Measurements from ENCODE around the gene LTBP2. TPM values are rescaled to one million over a fixed set of nuclear protein-coding genes. Genes with fewer than 3 reads are reported as not detected.

LTBP2 gene
- total and polyA plus RNA-seq, 7 donors: 2.4 to 51.4 (median 11.8) TPM

- Histone ChIP-seq H3K9me3 (no peaks in the 10 kb centered on the region), H3K36me3 (ENCODE audit: insufficient read depth in 1 of 2, low read depth in 1 of 2) (no peaks in the 10 kb centered on the region), H3K27me3 (ENCODE audit: insufficient read depth in 3 of 3, low read length in 2 of 3) (no peaks in the 10 kb centered on the region), H3K27ac (no peak overlapping the region), H3K4me3 (no peak overlapping the region), H3K4me1 (no peaks in the 10 kb centered on the region)
- peak; percentile 50 to 69 for DNase-seq
- WGBS, 3 donors: 79 to 88% (median 81%) methylated on average over 1 of the region's 1 CpG
- intact Hi-C loops (cut with DNase I): no loop called here
- TF ChIP-seq, protein P1, sequence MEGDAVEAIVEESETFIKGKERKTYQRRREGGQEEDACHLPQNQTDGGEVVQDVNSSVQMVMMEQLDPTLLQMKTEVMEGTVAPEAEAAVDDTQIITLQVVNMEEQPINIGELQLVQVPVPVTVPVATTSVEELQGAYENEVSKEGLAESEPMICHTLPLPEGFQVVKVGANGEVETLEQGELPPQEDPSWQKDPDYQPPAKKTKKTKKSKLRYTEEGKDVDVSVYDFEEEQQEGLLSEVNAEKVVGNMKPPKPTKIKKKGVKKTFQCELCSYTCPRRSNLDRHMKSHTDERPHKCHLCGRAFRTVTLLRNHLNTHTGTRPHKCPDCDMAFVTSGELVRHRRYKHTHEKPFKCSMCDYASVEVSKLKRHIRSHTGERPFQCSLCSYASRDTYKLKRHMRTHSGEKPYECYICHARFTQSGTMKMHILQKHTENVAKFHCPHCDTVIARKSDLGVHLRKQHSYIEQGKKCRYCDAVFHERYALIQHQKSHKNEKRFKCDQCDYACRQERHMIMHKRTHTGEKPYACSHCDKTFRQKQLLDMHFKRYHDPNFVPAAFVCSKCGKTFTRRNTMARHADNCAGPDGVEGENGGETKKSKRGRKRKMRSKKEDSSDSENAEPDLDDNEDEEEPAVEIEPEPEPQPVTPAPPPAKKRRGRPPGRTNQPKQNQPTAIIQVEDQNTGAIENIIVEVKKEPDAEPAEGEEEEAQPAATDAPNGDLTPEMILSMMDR (IDR thresholded peaks at IDR 0.05): no peak
- ATAC-seq: peak in 1 of 4 donors; percentile 40
Observed at GRCh38 chr14:74558655-74559054, 53.4 kb downstream of the LTBP2 start.

- Histone ChIP-seq H3K4me1 (peaks cover 1% of the 10 kb centered on the region), H3K27me3 (ENCODE audit: insufficient read depth in 3 of 3, low read length in 2 of 3) (no peaks in the 10 kb centered on the region), H3K36me3 (ENCODE audit: insufficient read depth in 1 of 2, low read depth in 1 of 2) (no peaks in the 10 kb centered on the region), H3K9me3 (no peaks in the 10 kb centered on the region), H3K4me3 (no peak overlapping the region), H3K27ac (no peak overlapping the region)
- 72 to 76% (median 72%) methylated on average over 5 of the region's 5 CpGs for WGBS, 3 donors
- DNase-seq: peak in 1 of 2 donors; percentile 38
- TF ChIP-seq, protein P1 (IDR thresholded peaks at IDR 0.05): no peak
- ATAC-seq: no peak
- intact Hi-C loops (cut with DNase I): no loop called here
Observed at GRCh38 chr14:74557691-74558090, 54.3 kb downstream of the LTBP2 start.

DNA sequence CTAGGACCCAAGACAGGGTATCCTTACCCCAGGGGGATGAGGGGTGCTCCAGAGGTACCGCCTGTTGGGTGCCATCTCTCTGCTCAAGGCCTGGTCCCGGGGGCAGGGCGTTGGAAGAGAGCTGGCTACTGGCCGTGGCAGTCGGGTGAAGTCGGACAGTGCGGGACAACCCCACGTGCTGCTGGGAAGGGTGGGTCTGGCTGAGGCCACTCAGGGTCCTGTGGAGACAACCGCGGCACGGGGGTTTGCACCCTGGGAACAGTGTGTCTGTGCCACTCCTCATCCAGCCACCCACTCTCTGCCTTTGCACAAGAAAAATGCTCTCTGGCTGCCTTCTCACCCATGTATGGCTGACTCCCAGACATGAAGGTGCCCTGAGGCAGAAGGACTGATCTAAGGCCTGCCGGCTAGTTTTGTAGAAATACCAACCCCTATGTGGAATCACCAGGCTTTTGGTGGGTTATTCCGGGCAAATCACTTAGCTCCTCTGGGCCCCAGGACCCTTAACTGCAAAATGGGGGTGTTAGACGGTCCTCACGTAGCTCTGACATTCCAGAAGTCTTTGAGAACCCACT is 56.5 kb downstream of the LTBP2 start:
- H3K4me1 ChIP-seq: peaks cover 13% of the 10 kb centered on the region
- DNase-seq (peak in 1 of 2 donors; percentile 39), ATAC-seq (no peak)
- H3K27me3 ChIP-seq (ENCODE audit: insufficient read depth in 3 of 3, low read length in 2 of 3): no peaks in the 10 kb centered on the region
- intact Hi-C loops (cut with DNase I): no loop called here
- H3K9me3 ChIP-seq: no peaks in the 10 kb centered on the region
- WGBS, 3 donors: 89 to 94% (median 93%) methylated on average over 15 of the region's 15 CpGs
- TF ChIP-seq, protein P1 (IDR thresholded peaks at IDR 0.05): no peak
- H3K4me3 ChIP-seq: no peak overlapping the region
- H3K36me3 ChIP-seq (ENCODE audit: insufficient read depth in 1 of 2, low read depth in 1 of 2): no peaks in the 10 kb centered on the region
- H3K27ac ChIP-seq: no peak overlapping the region

- Histone ChIP-seq H3K27me3 (ENCODE audit: insufficient read depth in 3 of 3, low read length in 2 of 3) (no peaks in the 10 kb centered on the region), H3K36me3 (ENCODE audit: insufficient read depth in 1 of 2, low read depth in 1 of 2) (no peaks in the 10 kb centered on the region), H3K27ac (no peak overlapping the region), H3K4me3 (no peak overlapping the region), H3K4me1 (peaks cover 13% of the 10 kb centered on the region), H3K9me3 (no peaks in the 10 kb centered on the region)
- TF ChIP-seq, protein P1 (IDR thresholded peaks at IDR 0.05): no peak
- ATAC-seq: no peak
- DNase-seq: peak in 1 of 2 donors; percentile 7
- 87 to 91% (median 88%) methylated on average over 8 of the region's 8 CpGs for WGBS, 3 donors
- intact Hi-C loops (cut with DNase I): no loop called here
Observed at GRCh38 chr14:74554742-74555362, 57.2 kb downstream of the LTBP2 start.
